GM13976 (cell line): ENCODE measurements around the gene PXDN.

Experiments
- DNase-seq: peaks from one replicate; pipeline ENCODE4 v3.0.0; 2012; ENCODE audit warnings: low spot score
- CTCF ChIP-seq: IDR thresholded peaks from 2 replicates; pipeline ENCODE4 v1.5.1; 2012; ENCODE audit warnings: borderline replicate concordance, mild to moderate bottlenecking; ENCODE audit not compliant: insufficient read depth; ENCODE audit errors: extremely low read depth, missing control alignments, control extremely low read depth
- in situ Hi-C: fragments of 300-500 bp; cut with MboI; formaldehyde crosslinking; loops from one replicate; pipeline ENCODE4 v1.12.0; 2022; ENCODE audit warnings: low sequenced_read_pairs, mixed read lengths, inconsistent platforms; ENCODE audit not compliant: unreplicated experiment

PXDN gene

GRCh38 chr2:1642066-1642861 lies 102.1 kb downstream of the PXDN start:
- TF ChIP-seq CTCF = no peak
- in situ Hi-C loops = no loop called here
- no peak for DNase-seq

- TF ChIP-seq CTCF = no peak
- no peak for DNase-seq
- in situ Hi-C loops = no loop called here
These were observed 102.8 kb downstream of the PXDN start for GRCh38 chr2:1641523-1641922.

- TF ChIP-seq CTCF = no peak
- in situ Hi-C loops = no loop called here
- DNase-seq = no peak
These were observed 103.8 kb downstream of the PXDN start for GRCh38 chr2:1640301-1641135.

- DNase-seq = no peak
- in situ Hi-C loops = no loop called here
- no peak for TF ChIP-seq CTCF
These were observed 105.0 kb downstream of the PXDN start for GRCh38 chr2:1639086-1639858.

- DNase-seq = no peak
- in situ Hi-C loops = no loop called here
- TF ChIP-seq CTCF = no peak
These were observed 105.9 kb downstream of the PXDN start for GRCh38 chr2:1638281-1638860.

GRCh38 chr2:1636791-1637415 lies 107.4 kb downstream of the PXDN start:
- no peak for DNase-seq
- TF ChIP-seq CTCF = no peak
- in situ Hi-C loops = no loop called here
